Peyer's patch (tissue), 4 donors: ENCODE data around the gene FOXP4.

ENCODE experiments used
- CTCF ChIP-seq, 6 experiments: fragments of 450-650 bp in 4 of 6; fragments of 200-600 bp in 2 of 6; sonication (generic) in 1 of 6; IDR thresholded peaks; one replicate each; pipeline ENCODE4 v1.5.1; 2017 to 2019; ENCODE audit warnings: antibody characterized with exemption in 6 of 6, mild to moderate bottlenecking in 3 of 6, moderate library complexity in 1 of 6
- POLR2A ChIP-seq, 2 donors: fragments of 450-650 bp; IDR thresholded peaks; one replicate each; pipeline ENCODE4 v1.5.1; 2017; ENCODE audit warnings: antibody characterized with exemption in 2 of 2, mild to moderate bottlenecking in 2 of 2, moderate library complexity in 2 of 2

- TF ChIP-seq CTCF (IDR thresholded peaks at IDR 0.05), result no peak
- no peak for TF ChIP-seq POLR2A (IDR thresholded peaks at IDR 0.05)
Observed at GRCh38 chr6:41582540-41582939, 36.4 kb downstream of the FOXP4 start.
